ENCODE measurements around the gene VAV2. TPM values are rescaled to one million over a fixed set of nuclear protein-coding genes. Genes with fewer than 3 reads are reported as not detected.

VAV2 gene
- total RNA-seq, 3 donors from 2014 or later (not counting 1 experiment from before 2014, with no cell fraction given): 3.9 to 5.1 (median 4.8) TPM

DNA sequence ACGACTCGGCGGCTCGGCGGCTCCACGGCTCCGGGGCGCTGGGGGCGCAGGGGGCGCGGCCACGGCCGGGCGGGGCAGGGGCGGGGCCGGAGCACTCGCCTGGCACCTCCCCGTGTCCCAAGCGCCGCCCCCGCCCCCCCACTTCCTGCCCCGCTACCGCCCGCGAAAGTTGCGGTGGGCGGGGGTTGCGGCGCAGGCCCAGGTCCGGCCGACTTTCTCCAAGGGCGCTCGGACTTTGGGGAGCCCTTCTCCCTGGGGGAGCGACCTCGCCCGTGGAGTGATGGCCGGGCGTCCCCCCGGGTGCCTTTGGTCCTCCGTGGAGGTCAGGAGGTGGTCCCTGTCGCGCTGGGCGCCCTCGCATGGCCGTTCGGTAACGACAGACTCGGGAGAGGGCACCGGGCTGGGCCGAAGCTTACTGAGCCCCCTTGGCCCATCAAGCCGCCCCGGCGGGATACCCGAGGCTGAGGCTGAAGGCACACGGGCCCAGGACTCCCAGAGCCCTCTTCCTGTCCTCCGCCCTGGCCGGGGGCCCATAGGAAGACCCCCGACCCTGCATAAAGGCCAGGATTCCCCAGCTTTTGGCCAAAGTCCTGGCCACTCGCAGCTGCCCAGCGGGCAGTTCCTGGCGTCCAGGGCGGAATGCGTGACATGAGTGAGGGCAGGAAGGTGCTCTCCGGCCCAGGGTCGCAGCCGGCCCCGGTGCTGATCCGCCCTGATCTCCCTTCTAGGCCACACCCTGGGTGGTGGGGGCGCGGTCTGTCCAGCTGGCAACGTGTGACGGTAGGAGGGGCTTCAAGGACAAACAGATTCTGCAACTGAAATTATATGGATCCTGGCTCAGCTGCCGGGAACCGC, 883 bp upstream of the VAV2 start:
- WGBS (ENCODE audit: insufficient coverage): under 1% methylated on average over 74 of the region's 74 CpGs
- Histone ChIP-seq H3K4me1 (ENCODE audit: control insufficient read depth, insufficient read depth, low read length) (peaks cover 33% of the 10 kb centered on the region), H3K27me3 (ENCODE audit: control insufficient read depth, insufficient read depth, low read length) (peaks cover 11% of the 10 kb centered on the region), H3K9me3 (ENCODE audit: control insufficient read depth, insufficient read depth, low read length) (no peaks in the 10 kb centered on the region), H3K36me3 (ENCODE audit: control insufficient read depth, insufficient read depth, low read length) (no peaks in the 10 kb centered on the region), H3K4me3 (ENCODE audit: low read length) (peak overlapping the region; percentile 70), H3K27ac (ENCODE audit: low read length) (peak overlapping the region; percentile 19)
- peak; percentile 83 to 86 (median 84) for ATAC-seq
- H3K27ac Mint-ChIP-seq: no peak overlapping the region
- no peaks in the 10 kb centered on the region for H3K36me3 Mint-ChIP-seq
- no peaks in the 10 kb centered on the region for H3K9me3 Mint-ChIP-seq
- intact Hi-C loops (cut with micrococcal nuclease): no loop called here
- TF ChIP-seq, protein P1, sequence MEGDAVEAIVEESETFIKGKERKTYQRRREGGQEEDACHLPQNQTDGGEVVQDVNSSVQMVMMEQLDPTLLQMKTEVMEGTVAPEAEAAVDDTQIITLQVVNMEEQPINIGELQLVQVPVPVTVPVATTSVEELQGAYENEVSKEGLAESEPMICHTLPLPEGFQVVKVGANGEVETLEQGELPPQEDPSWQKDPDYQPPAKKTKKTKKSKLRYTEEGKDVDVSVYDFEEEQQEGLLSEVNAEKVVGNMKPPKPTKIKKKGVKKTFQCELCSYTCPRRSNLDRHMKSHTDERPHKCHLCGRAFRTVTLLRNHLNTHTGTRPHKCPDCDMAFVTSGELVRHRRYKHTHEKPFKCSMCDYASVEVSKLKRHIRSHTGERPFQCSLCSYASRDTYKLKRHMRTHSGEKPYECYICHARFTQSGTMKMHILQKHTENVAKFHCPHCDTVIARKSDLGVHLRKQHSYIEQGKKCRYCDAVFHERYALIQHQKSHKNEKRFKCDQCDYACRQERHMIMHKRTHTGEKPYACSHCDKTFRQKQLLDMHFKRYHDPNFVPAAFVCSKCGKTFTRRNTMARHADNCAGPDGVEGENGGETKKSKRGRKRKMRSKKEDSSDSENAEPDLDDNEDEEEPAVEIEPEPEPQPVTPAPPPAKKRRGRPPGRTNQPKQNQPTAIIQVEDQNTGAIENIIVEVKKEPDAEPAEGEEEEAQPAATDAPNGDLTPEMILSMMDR (IDR thresholded peaks at IDR 0.05): no peak
- peak; percentile 60 to 85 for DNase-seq
- peaks cover 0 to 7% of the 10 kb centered on the region in 2 donors for H3K4me1 Mint-ChIP-seq
- H3K4me3 Mint-ChIP-seq: peak overlapping the region; percentile 69
- peaks cover 0 to 8% of the 10 kb centered on the region in 2 donors for H3K27me3 Mint-ChIP-seq (ENCODE audit: low read depth in 2 of 2)

DNA sequence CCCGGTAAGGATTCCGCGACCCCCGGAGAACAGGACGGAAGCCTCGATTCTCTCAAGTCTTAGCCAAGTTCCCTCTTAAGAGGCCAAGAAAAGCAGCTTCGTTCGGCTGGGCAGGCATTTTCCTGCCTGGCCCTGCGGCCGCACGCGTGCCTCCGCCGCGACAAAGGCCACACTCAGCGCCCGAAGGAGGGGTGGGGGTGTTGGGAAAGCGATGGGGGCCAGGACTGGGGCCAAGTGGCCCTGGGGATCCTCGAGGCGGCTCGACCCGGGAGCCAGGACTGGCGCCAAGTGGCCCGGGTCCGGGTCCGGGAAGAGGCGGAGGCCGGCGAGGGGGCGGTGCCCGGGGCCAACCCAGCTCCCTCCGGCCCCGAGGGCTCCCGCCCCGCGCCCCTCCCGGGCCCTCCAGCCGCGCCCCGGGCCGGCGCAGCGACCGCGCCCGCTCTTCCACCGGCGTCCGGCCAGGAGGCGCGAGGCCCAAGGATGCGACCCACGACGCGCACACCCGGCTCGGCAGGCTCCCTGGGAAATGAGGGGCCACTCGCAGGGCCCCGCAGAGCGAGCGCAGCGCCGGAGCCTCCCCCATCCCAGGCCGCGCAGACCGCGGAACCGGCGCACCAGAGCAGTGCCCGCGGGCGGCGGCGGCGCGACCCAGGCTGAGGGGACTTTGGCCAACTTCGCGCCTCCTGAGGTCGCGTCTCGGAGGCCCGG, 756 bp downstream of the VAV2 start:
- H3K4me1 ChIP-seq (ENCODE audit: control insufficient read depth, insufficient read depth, low read length): peaks cover 33% of the 10 kb centered on the region
- ATAC-seq (no peak), DNase-seq (peak in 1 of 2 donors; percentile 19)
- H3K27ac Mint-ChIP-seq: no peak overlapping the region
- no peak overlapping the region for H3K27ac ChIP-seq (ENCODE audit: low read length)
- H3K36me3 Mint-ChIP-seq: no peaks in the 10 kb centered on the region
- peaks cover 11% of the 10 kb centered on the region for H3K27me3 ChIP-seq (ENCODE audit: control insufficient read depth, insufficient read depth, low read length)
- H3K4me3 ChIP-seq (ENCODE audit: low read length): peak overlapping the region; percentile 21
- peaks cover 0 to 11% of the 10 kb centered on the region in 2 donors for H3K27me3 Mint-ChIP-seq (ENCODE audit: low read depth in 2 of 2)
- H3K36me3 ChIP-seq (ENCODE audit: control insufficient read depth, insufficient read depth, low read length): no peaks in the 10 kb centered on the region
- intact Hi-C loops (cut with micrococcal nuclease): no loop called here
- peaks cover 0 to 7% of the 10 kb centered on the region in 2 donors for H3K4me1 Mint-ChIP-seq
- 3% methylated on average over 82 of the region's 82 CpGs for WGBS (ENCODE audit: insufficient coverage)
- H3K9me3 ChIP-seq (ENCODE audit: control insufficient read depth, insufficient read depth, low read length): no peaks in the 10 kb centered on the region
- peak overlapping the region; percentile 62 for H3K4me3 Mint-ChIP-seq
- no peaks in the 10 kb centered on the region for H3K9me3 Mint-ChIP-seq
- TF ChIP-seq, protein P1 (IDR thresholded peaks at IDR 0.05): no peak

DNA sequence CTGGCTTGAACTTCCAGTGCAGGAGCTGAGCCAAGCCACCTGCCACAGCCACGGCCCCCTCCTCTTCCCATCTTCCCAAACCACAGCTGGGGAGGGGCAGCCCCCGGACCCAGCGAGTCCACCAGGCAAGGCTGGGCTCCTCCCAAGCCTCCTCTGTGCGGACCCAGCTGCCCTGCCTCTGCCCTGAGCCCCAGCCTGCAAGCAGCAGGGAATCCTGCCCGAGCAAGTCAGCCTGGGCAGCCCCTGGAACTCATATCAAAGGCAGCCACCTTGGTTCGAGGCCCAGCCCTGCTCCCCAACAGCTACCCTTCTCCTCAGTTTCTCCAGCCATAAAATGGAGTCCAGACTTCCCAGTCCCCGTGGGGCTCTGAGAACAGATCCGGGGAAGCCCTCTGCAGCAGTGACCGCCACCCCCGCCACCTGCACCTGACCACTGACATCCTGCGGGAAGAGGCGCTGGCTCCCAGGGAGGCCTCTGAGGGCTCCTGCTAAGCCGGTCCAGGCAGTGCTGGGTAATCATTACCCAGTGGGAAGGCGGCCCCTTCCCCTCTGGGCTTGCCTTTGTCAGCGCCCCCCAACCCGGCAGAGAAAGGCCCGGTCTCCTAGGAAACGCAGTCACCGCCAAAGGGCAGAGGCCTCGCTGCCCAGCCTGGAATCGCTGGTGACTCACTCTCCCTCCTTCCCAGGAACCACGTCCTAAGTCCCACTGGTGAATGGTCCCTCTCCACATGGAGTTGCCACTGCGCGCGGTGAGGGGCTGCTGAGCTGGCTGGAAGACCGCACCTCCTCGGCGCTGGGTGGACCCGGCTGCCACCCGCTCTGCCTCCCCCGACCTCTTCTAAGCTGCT, 1.5 kb downstream of the VAV2 start:
- Mint-ChIP-seq H3K36me3 (no peaks in the 10 kb centered on the region), H3K27ac (no peak overlapping the region), H3K27me3 (ENCODE audit: low read depth in 2 of 2) (peaks cover 0 to 11% of the 10 kb centered on the region in 2 donors), H3K4me1 (peaks cover 0 to 7% of the 10 kb centered on the region in 2 donors), H3K4me3 (peak overlapping the region; percentile 62), H3K9me3 (no peaks in the 10 kb centered on the region)
- Histone ChIP-seq H3K36me3 (ENCODE audit: control insufficient read depth, insufficient read depth, low read length) (no peaks in the 10 kb centered on the region), H3K4me1 (ENCODE audit: control insufficient read depth, insufficient read depth, low read length) (peaks cover 33% of the 10 kb centered on the region), H3K4me3 (ENCODE audit: low read length) (peak overlapping the region; percentile 21), H3K9me3 (ENCODE audit: control insufficient read depth, insufficient read depth, low read length) (no peaks in the 10 kb centered on the region), H3K27me3 (ENCODE audit: control insufficient read depth, insufficient read depth, low read length) (peaks cover 11% of the 10 kb centered on the region), H3K27ac (ENCODE audit: low read length) (no peak overlapping the region)
- ATAC-seq (no peak), DNase-seq (no peak)
- WGBS (ENCODE audit: insufficient coverage): 60% methylated on average over 31 of the region's 31 CpGs
- intact Hi-C loops (cut with micrococcal nuclease): no loop called here
- TF ChIP-seq, protein P1 (IDR thresholded peaks at IDR 0.05): no peak
